ENCODE measurements around the gene REV3L. TPM values are rescaled to one million over a fixed set of nuclear protein-coding genes. Genes with fewer than 3 reads are reported as not detected.

Gene REV3L
- polyA plus RNA-seq, 1 experiment, result 19.1 TPM

- POLR2A ChIA-PET, result no interaction called here
- TF ChIP-seq, protein P1, sequence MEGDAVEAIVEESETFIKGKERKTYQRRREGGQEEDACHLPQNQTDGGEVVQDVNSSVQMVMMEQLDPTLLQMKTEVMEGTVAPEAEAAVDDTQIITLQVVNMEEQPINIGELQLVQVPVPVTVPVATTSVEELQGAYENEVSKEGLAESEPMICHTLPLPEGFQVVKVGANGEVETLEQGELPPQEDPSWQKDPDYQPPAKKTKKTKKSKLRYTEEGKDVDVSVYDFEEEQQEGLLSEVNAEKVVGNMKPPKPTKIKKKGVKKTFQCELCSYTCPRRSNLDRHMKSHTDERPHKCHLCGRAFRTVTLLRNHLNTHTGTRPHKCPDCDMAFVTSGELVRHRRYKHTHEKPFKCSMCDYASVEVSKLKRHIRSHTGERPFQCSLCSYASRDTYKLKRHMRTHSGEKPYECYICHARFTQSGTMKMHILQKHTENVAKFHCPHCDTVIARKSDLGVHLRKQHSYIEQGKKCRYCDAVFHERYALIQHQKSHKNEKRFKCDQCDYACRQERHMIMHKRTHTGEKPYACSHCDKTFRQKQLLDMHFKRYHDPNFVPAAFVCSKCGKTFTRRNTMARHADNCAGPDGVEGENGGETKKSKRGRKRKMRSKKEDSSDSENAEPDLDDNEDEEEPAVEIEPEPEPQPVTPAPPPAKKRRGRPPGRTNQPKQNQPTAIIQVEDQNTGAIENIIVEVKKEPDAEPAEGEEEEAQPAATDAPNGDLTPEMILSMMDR (IDR thresholded peaks at IDR 0.05; ENCODE audit: insufficient read depth, low read depth, low read length), result no peak
- DNase-seq (ENCODE audit: low read depth), result no peak
- Histone ChIP-seq H3K36me3 (ENCODE audit: control insufficient read depth, insufficient read depth, low read length) (no peaks in the 10 kb centered on the region), H3K4me3 (ENCODE audit: low read depth, low read length) (no peak overlapping the region), H3K27me3 (ENCODE audit: control insufficient read depth, insufficient read depth, low read length) (no peaks in the 10 kb centered on the region)
- CTCF ChIA-PET, result no interaction called here
These were observed 8.2 kb downstream of the REV3L start for GRCh38 chr6:111474771-111475170.

DNA sequence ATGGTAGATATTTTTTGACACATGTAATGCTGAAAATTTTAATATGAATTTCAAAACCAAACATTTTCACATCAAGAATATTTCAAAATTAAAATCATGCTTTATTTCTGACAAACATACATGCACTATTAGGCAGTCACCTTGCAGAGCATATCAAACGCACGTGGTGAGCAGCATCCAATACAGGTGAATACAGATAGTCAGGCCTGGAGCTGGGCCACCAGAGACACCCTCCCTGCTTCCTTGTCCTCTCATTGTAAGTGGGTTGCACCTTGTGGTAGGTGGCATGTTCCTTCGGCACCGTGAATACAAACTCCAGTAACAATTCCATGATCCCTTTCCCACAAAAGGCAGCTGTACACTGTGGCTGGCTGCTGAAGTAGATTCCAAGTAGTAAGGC, 8.9 kb downstream of the REV3L start:
- TF ChIP-seq, protein P1 (IDR thresholded peaks at IDR 0.05; ENCODE audit: insufficient read depth, low read depth, low read length), result no peak
- POLR2A ChIA-PET, result no interaction called here
- Histone ChIP-seq H3K27me3 (ENCODE audit: control insufficient read depth, insufficient read depth, low read length) (no peaks in the 10 kb centered on the region), H3K4me3 (ENCODE audit: low read depth, low read length) (no peak overlapping the region), H3K36me3 (ENCODE audit: control insufficient read depth, insufficient read depth, low read length) (peaks cover 1% of the 10 kb centered on the region; the same call in 1 of the 2 replicates)
- CTCF ChIA-PET, result no interaction called here
- DNase-seq (ENCODE audit: low read depth), result no peak

- H3K4me3 ChIP-seq (ENCODE audit: low read depth, low read length), result no peak overlapping the region
- ChIA-PET POLR2A (no interaction called here), CTCF (no interaction called here)
- DNase-seq (ENCODE audit: low read depth), result no peak
- TF ChIP-seq, protein P1 (IDR thresholded peaks at IDR 0.05; ENCODE audit: insufficient read depth, low read depth, low read length), result no peak
- H3K36me3 ChIP-seq (ENCODE audit: control insufficient read depth, insufficient read depth, low read length), result peaks cover 1% of the 10 kb centered on the region; the same call in 1 of the 2 replicates
- no peaks in the 10 kb centered on the region for H3K27me3 ChIP-seq (ENCODE audit: control insufficient read depth, insufficient read depth, low read length)
These were observed 10.0 kb downstream of the REV3L start for GRCh38 chr6:111472933-111473435.

- CTCF ChIA-PET, result no interaction called here
- H3K36me3 ChIP-seq (ENCODE audit: control insufficient read depth, insufficient read depth, low read length), result peaks cover 1% of the 10 kb centered on the region; the same call in 1 of the 2 replicates
- no peaks in the 10 kb centered on the region for H3K27me3 ChIP-seq (ENCODE audit: control insufficient read depth, insufficient read depth, low read length)
- TF ChIP-seq, protein P1 (IDR thresholded peaks at IDR 0.05; ENCODE audit: insufficient read depth, low read depth, low read length), result no peak
- H3K4me3 ChIP-seq (ENCODE audit: low read depth, low read length), result no peak overlapping the region
- POLR2A ChIA-PET, result interaction anchor here (0.6 kb wide), 1 partner anchor 156 kb away, joined by 4 read pairs; no protein-coding TSS in a partner anchor
- no peak for DNase-seq (ENCODE audit: low read depth)
These were observed 11.1 kb downstream of the REV3L start for GRCh38 chr6:111471958-111472357.

DNA sequence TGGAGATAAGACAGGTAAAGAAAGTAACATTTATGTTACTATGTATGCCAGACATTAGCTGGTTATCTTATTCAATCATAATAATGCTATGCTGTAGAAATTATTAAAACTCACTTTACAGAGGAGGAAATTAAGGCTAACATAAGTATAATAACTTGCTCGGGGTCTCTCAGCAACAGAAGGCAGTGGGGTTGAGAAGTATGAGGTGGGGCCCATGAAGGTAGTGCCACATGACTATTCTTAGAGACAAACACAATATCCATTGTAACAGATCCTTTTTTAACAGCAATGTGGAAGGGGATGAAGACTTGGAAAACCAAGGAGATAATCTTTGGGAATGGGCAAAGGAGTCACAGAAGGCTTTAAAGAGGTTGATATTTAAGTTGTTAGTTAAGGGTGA, 11.5 kb downstream of the REV3L start:
- H3K27me3 ChIP-seq (ENCODE audit: control insufficient read depth, insufficient read depth, low read length), result no peaks in the 10 kb centered on the region
- TF ChIP-seq, protein P1 (IDR thresholded peaks at IDR 0.05; ENCODE audit: insufficient read depth, low read depth, low read length), result no peak
- H3K4me3 ChIP-seq (ENCODE audit: low read depth, low read length), result no peak overlapping the region
- ChIA-PET POLR2A (no interaction called here), CTCF (no interaction called here)
- DNase-seq (ENCODE audit: low read depth), result no peak
- H3K36me3 ChIP-seq (ENCODE audit: control insufficient read depth, insufficient read depth, low read length), result peaks cover 1% of the 10 kb centered on the region; the same call in 1 of the 2 replicates

Data from BJ (cell line).